ENCODE results near the gene CHD9.
"Not testable (repeated sequence)": the region's sequence is repeated elsewhere in the genome, so short reads cannot be mapped to it uniquely, and the experiment has no call there.

DNA sequence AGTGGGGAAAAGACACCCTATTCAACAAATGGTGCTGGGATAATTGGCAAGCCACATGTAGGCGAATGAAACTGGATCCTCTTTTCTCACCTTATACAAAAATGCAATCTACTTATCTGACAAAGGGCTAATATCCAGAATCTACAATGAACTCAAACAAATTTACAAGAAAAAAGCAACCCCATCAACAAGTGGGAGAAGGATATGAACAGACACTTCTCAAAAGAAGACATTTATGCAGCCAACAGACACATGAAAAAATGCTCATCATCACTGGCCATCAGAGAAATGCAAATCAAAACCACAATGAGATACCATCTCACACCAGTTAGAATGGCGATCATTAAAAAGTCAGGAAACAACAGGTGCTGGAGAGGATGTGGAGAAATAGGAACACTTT is 223.7 kb downstream of the CHD9 start:
- TF ChIP-seq ZFX (IDR thresholded peaks at IDR 0.05): not testable (repeated sequence)
- TF ChIP-seq, protein P1, sequence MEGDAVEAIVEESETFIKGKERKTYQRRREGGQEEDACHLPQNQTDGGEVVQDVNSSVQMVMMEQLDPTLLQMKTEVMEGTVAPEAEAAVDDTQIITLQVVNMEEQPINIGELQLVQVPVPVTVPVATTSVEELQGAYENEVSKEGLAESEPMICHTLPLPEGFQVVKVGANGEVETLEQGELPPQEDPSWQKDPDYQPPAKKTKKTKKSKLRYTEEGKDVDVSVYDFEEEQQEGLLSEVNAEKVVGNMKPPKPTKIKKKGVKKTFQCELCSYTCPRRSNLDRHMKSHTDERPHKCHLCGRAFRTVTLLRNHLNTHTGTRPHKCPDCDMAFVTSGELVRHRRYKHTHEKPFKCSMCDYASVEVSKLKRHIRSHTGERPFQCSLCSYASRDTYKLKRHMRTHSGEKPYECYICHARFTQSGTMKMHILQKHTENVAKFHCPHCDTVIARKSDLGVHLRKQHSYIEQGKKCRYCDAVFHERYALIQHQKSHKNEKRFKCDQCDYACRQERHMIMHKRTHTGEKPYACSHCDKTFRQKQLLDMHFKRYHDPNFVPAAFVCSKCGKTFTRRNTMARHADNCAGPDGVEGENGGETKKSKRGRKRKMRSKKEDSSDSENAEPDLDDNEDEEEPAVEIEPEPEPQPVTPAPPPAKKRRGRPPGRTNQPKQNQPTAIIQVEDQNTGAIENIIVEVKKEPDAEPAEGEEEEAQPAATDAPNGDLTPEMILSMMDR (conservative IDR thresholded peaks at IDR 0.05): not testable (repeated sequence)

Measured in C4-2B (cell line).